ENCODE data around the gene CAMP.

Gene CAMP

DNA sequence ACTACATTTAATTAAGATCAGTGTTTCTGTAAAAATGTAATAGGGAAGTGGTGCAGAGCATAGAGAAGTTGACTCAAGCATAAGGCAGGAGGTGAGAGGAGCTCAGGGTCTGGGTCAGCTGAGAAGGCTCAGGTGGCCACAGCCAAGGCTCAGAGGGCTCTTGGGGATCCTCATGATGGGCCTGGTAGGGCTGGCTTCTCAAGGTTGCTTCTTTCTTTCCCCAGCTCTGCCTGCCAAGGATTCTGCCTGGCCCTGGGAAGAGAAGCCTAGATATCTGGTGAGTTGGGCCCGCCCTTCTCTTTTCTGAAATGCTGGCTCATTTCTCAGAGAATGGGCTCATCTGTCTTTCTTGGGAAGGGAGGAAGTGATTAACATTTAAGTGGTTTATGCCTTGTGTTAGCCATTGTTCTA lies 24.1 kb downstream of the CAMP start:
- DNase-seq (ENCODE audit: low read depth), result no peak
- H3K4me3 ChIP-seq (ENCODE audit: low read depth, low read length), result no peak overlapping the region
- TF ChIP-seq, protein P1, sequence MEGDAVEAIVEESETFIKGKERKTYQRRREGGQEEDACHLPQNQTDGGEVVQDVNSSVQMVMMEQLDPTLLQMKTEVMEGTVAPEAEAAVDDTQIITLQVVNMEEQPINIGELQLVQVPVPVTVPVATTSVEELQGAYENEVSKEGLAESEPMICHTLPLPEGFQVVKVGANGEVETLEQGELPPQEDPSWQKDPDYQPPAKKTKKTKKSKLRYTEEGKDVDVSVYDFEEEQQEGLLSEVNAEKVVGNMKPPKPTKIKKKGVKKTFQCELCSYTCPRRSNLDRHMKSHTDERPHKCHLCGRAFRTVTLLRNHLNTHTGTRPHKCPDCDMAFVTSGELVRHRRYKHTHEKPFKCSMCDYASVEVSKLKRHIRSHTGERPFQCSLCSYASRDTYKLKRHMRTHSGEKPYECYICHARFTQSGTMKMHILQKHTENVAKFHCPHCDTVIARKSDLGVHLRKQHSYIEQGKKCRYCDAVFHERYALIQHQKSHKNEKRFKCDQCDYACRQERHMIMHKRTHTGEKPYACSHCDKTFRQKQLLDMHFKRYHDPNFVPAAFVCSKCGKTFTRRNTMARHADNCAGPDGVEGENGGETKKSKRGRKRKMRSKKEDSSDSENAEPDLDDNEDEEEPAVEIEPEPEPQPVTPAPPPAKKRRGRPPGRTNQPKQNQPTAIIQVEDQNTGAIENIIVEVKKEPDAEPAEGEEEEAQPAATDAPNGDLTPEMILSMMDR (IDR thresholded peaks at IDR 0.05; ENCODE audit: low read depth, low read length, missing control alignments), result no peak

DNA sequence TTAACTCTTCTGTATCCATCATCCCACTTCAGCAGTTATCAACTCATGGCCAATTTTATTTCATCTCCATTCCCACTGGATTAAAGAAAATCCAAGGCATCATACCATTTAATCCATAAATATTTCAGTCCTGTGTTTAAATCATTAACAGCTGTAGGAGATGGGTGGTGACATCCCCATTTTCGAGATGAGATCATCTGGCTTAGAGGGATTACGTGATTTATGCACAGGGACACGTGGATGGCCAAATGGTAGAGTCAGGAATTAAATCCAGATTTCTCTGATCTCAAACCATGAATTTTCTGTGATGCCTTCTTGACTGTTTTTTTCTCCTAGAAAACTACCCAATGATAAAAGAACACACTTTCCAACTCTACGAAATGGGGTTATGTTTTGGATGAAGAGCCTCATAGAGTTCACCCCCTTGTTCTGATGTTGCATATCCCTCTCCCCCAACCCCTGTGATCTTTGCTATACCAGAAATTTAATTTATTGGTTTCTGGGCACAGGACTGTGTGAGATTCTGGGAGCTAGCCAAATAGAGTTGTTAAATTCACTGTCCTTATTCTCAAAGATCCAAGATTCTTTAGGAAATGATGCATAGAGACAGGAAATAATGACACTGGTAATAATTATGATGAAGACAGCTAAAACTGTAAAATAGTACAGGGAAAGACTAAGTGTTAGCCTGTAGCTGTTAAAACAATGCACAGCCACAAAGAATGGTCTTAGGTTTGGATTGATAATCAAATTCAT lies 25.0 kb downstream of the CAMP start:
- TF ChIP-seq, protein P1 (IDR thresholded peaks at IDR 0.05; ENCODE audit: low read depth, low read length, missing control alignments), result no peak
- no peak for DNase-seq (ENCODE audit: low read depth)
- H3K4me3 ChIP-seq (ENCODE audit: low read depth, low read length), result no peak overlapping the region

- no peak for DNase-seq (ENCODE audit: low read depth)
- no peak overlapping the region for H3K4me3 ChIP-seq (ENCODE audit: low read depth, low read length)
- TF ChIP-seq, protein P1 (IDR thresholded peaks at IDR 0.05; ENCODE audit: low read depth, low read length, missing control alignments), result no peak
These were observed 33.3 kb downstream of the CAMP start for GRCh38 chr3:48256557-48256956.

- no peak for DNase-seq (ENCODE audit: low read depth)
- H3K4me3 ChIP-seq (ENCODE audit: low read depth, low read length), result no peak overlapping the region
- TF ChIP-seq, protein P1 (IDR thresholded peaks at IDR 0.05; ENCODE audit: low read depth, low read length, missing control alignments), result no peak
These were observed 35.2 kb downstream of the CAMP start for GRCh38 chr3:48258530-48258929.

DNA sequence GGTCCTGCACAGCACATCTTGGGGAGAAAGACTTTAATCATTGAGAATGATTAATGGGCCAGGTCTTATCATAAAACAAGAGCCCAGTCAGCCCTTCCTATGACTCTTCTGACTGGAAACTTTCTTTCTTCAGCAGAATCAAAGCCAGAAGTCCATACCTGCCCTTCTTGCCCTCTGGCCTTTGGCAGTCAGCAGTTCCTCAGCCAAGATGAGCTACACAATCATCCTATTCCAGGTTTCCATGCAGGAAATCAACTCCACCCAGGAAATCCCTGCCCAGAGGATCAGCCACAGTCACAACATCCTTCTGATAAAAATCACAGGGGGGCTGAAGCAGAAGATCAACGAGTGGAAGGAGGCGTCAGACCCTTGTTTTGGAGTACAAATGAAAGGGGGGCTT lies 44.5 kb downstream of the CAMP start:
- TF ChIP-seq, protein P1 (IDR thresholded peaks at IDR 0.05; ENCODE audit: low read depth, low read length, missing control alignments), result no peak
- no peak overlapping the region for H3K4me3 ChIP-seq (ENCODE audit: low read depth, low read length)
- DNase-seq (ENCODE audit: low read depth), result no peak

GRCh38 chr3:48268381-48268935 lies 45.2 kb downstream of the CAMP start:
- no peak overlapping the region for H3K4me3 ChIP-seq (ENCODE audit: low read depth, low read length)
- no peak for DNase-seq (ENCODE audit: low read depth)
- TF ChIP-seq, protein P1 (IDR thresholded peaks at IDR 0.05; ENCODE audit: low read depth, low read length, missing control alignments), result no peak
